ENCODE measurements around the gene SDHB.

GRCh38 chr1:17032741-17033140 lies 21.1 kb downstream of the SDHB start:
- no peak for TF ChIP-seq FOS (IDR thresholded peaks at IDR 0.05; ENCODE audit: borderline replicate concordance, extremely low read depth, insufficient read length)
- no peak for TF ChIP-seq TCF12 (IDR thresholded peaks at IDR 0.05; ENCODE audit: low read depth, low read length)
- no peak for TF ChIP-seq CTCF (IDR thresholded peaks at IDR 0.05 in 2 of 3, conservative IDR thresholded peaks at IDR 0.05 in 1 of 3; ENCODE audit: control insufficient read depth in 2 of 3, extremely low read depth in 1 of 3, insufficient read depth in 1 of 3, low read depth in 3 of 3, low read length in 3 of 3)
- no peak for TF ChIP-seq SP1 (IDR thresholded peaks at IDR 0.05; ENCODE audit: low read depth, low read length)
- TF ChIP-seq EZH2 (IDR thresholded peaks at IDR 0.05; ENCODE audit: borderline replicate concordance, control insufficient read depth, low read depth, low read length), result no peak
- TF ChIP-seq EED (IDR thresholded peaks at IDR 0.05; ENCODE audit: low read depth), result no peak
- no peak for TF ChIP-seq POLR2AphosphoS5 (IDR thresholded peaks at IDR 0.05; ENCODE audit: low read length)
- TF ChIP-seq MXI1 (IDR thresholded peaks at IDR 0.05; ENCODE audit: low read depth, low read length), result no peak

All from GM12878 (cell line).